GM21528 (cell line): ENCODE measurements around the gene CBFA2T2.
"Not testable (repeated sequence)": the region's sequence is repeated elsewhere in the genome, so short reads cannot be mapped to it uniquely, and the experiment has no call there.

ENCODE experiments used
- ATAC-seq: cut with Tn5 transposase; IDR thresholded peaks from one replicate; pipeline ENCODE4 v1.9.1; 2021; ENCODE audit warnings: mild to moderate bottlenecking, moderate library complexity; ENCODE audit not compliant: unreplicated experiment, low FRiP score

CBFA2T2 gene

DNA sequence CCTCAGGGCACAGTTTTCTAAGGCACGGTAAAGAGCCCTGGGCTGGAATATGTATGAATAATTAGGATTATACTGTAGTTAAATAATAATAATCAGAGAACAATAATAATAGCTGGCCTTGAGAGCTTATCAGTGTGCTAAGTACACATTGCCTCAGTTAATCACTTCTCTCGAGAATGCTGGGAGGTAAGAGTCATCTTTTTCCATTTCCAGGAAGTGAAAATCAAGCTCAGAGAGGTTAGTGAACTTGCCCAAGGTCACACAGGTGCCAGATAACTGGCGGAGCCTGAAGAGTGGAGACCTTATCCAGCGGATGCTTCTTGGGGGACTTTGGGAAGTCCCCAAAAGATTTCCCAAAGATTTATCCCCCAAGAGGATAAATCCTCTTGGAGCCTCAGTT is 19.4 kb upstream of the CBFA2T2 start:
- no peak for ATAC-seq

GRCh38 chr20:33470866-33471265 is 19.0 kb upstream of the CBFA2T2 start:
- no peak for ATAC-seq

DNA sequence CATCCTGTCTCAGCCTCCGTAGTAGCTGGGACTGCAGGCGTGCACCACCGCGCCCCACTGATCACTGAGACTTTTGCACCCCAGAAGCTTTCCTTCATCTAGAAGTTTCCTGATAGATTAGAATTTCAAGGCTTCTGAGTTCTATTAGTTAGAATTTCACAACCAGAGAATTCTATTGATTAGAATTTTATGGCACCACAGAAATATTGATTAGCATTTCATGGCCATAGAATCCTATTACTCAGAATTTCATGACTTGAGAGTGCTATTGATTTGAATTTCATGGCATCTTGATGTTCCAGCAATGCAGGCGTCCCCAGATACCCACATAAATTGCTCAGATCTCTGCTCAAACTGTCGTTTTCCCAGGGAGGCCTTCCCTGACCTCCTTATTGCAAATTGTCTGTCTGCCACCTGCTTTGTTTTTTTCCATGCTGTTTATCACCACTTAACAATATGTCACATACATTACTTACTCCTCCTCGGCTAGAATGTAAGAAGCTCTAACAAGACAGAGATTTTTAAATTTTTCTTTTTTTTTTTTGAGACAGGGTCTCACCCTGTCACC is 16.9 kb upstream of the CBFA2T2 start:
- no peak for ATAC-seq

DNA sequence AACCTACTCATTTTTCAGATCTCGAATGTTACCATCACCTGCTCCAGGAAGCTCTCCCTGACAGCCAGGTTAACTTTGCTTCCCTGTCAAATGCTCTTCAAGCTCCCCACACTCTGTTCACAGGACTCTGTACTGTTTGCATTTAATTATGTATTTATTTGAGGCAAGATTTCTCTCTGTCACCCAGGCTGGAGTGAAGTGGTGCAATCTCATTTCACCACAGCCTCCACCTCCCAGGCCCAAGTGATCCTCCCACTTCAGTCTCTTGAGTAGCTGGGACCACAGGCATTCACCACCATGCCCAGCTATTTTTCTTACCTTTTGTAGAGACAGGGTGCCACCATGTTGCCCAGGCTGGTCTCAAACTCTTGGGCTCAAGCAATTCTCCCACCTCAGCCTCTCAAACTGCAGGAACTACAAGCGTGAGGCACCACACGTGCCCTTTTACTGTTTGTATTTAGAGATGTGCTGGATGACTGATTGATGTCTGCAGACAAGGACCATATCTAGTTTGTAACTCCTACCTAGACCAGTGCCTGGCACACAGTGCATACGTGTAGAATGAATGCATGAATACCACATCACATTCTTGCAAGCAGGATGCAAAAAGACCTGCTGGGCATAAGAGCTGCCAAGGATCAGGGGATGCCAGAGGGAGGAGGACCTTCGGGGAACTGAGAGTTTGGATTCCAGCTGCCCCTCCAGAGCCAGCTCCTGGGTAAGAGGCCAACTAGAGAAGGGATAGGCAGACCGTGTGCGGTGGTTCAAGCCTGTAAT is 15.6 kb upstream of the CBFA2T2 start:
- no peak for ATAC-seq

GRCh38 chr20:33474963-33475362 is 14.9 kb upstream of the CBFA2T2 start:
- no peak for ATAC-seq

DNA sequence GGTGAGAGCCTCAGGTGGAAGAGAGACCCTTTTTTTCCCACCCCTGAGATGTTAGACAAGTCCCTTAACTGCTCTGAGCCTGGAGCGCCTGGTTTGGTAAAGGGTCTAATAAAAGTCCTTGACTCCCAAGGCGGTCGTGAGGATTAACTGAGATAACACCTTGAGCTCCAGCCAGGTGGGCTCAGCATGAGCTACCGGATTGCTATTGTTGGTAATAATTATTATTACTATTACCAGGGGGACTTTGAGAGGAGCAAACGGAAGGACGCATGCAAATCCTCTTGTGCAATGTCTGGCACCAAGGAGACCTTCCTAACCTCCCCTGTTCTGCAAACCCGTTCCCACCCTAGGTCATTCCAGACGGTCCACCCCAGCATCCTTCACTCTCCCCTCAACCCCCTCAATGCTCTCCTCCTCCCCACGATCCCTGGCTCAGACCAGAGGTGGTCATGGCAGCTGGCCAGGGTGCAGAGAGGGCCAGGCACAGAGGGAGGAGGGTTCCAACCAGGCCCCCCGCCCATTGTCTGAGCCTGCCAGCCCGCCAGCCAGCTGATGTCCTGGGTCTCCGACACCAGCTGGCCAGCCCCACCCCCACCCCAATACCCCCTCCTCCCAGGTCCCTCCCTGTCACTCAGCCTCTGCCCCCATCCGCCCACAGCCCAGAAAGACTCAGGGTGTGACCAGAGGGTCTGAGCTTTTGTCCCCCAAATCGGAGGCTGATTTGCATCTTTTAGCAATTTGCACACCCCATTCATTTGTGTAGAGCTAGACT is 14.3 kb upstream of the CBFA2T2 start:
- no peak for ATAC-seq

- ATAC-seq, result no peak
Observed at GRCh38 chr20:33477386-33478234, 12.3 kb upstream of the CBFA2T2 start.

- ATAC-seq, result no peak
Observed at GRCh38 chr20:33480048-33480447, 9.8 kb upstream of the CBFA2T2 start.

- no peak for ATAC-seq
Observed at GRCh38 chr20:33481431-33481941, 8.4 kb upstream of the CBFA2T2 start.

DNA sequence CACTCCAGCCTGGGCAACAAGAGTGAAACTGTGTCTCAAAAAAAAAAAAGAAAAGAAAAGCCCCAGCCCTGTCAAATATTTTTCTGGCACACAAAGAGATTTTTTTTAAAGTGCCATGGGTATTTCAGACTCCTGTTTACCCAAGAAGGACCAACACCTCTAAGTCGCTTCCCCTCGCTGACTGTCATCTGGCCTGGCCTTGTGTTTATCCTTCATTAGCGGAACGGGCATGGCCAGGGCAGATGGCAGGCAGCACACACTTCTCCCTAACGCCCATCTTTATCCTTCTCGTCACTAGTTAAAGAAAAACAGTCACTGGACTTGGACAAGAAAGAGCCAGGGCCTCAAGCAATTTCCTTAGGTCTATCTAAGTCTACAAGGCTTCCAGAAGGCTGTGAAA is 7.3 kb upstream of the CBFA2T2 start:
- no peak for ATAC-seq

- not testable (repeated sequence) for ATAC-seq
Observed at GRCh38 chr20:33483186-33483585, 6.7 kb upstream of the CBFA2T2 start.

- ATAC-seq, result no peak
Observed at GRCh38 chr20:33488201-33488600, 1.7 kb upstream of the CBFA2T2 start.

DNA sequence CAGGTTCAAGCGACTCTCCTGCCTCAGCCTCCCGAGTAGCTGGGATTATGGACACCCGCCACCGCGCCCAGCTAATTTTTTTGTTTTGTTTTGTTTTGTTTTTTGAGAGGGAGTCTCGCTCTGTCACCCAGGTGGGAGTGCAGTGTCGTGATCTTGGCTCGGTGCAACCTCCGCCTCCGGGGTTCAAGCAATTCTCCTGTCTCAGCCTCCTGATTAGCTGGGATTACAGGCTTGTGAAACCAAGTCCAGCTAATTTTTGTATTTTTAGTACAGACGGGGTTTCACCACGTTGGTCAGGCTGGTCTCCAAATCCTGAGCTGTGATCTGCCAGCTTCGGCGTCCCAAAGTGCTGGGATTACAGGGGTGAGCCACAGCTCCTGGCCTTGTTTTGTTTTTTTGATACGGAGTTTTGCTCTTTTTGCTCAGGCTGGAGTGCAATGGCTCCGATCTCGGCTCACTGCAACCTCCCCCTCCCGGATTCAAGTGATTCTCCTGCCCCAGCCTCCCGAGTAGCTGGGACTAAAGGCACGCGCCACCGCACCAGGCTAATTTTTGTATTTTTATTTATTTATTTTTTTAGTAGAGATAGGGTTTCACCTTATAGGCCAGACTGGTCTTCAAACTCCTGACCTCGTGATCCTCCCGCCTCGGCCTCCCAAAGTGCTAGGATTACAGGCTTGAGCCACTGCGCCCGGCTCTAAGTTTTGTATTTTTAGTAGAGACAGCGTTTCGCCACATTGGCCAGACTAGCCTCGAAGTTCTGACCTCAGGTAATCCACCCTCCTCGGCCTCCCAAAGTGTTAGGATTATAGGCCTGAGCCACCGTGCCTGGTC is 1.0 kb upstream of the CBFA2T2 start:
- not testable (repeated sequence) for ATAC-seq

DNA sequence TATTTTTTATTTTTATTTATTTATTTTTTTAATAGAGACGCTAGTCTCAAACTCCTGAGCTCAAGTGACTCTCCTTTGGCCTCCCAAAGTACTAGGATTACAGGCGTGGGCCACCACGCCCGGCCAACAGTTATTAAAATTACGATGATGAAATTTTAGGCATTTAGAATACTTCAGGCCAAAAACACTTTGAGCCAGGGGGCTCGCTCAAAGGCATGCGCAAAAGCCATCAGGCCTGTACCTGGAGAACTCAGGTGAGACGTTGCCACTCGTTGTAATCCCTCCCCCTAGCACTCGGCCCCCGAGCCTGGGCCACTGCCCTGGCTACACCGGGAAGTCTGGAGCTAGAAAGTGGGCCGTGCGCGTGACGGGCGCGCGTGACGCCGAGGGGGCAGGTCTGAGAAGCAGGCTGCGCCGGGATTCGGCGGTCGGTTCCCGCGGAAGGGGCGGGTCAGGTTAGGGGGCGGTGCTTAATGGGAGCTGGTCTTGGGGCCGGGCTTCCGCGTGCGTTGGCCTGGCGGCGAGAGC is 337 bp upstream of the CBFA2T2 start:
- ATAC-seq, result peak; percentile 92

- no peak for ATAC-seq
Observed at GRCh38 chr20:33490934-33491656, 1.2 kb downstream of the CBFA2T2 start.

DNA sequence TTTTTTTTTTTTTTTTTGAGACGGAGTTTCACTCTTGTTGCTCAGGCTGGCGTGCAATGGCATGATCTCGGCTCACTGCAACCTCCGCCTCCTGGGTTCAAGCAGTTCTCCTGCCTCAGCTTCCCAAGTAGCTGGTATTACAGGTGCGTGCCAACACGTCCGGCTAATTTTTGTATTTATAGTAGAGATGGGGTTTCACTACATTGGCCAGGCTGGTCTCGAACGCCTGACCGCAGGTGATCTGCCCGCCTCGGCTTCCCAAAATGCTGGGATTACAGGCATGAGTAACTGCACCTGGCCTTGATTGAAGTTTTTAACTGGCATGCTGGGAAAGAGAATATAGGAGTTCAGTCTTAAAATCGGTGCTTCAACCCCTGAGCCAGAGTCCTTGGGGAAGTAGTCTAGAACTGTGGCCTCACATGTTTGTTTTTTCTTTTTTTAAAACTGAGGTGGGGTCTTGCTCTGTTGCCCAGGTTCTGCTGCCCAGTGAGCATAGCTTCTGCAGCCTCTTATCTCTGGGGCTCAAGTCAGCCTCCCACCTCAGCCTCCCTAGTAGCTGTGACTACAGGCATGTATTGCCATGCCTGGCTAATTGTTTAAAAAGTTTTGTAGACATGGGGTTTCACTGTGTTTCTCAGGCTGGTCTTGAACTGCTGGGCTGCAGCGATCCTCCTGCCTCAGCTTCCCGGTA is 3.3 kb downstream of the CBFA2T2 start:
- ATAC-seq, result no peak

GRCh38 chr20:33496776-33497175 is 6.9 kb downstream of the CBFA2T2 start:
- ATAC-seq, result not testable (repeated sequence)

GRCh38 chr20:33499355-33499754 is 9.5 kb downstream of the CBFA2T2 start:
- ATAC-seq, result no peak
